IMR-90 (cell line): ENCODE results near the gene DAPK1. TPM values are rescaled to one million over a fixed set of nuclear protein-coding genes. Genes with fewer than 3 reads are reported as not detected.

ENCODE experiments used
- ATAC-seq: fragments of 200-7000 bp; cut with Tn5 transposase; 2 replicates; pipeline ENCODE4 v1.9.1; 2020; ENCODE audit warnings: low read depth, mild to moderate bottlenecking, moderate library complexity
- BruUV-seq: library from RNA; stranded (reverse); fragments of 400-500 nt; replicated peaks from 2 replicates; lab custom pipeline; 2021; lab: Mats Ljungman, UMichigan
- CTCF ChIA-PET: fragments of 300-600 bp; formaldehyde crosslinking; extraction: SDS; loops from one replicate; lab custom pipeline; 2021; ENCODE audit warnings: antibody characterized with exemption; lab: Yijun Ruan, JAX
- POLR2A ChIA-PET: fragments of 300-600 bp; sonication (Branson Sonifier 250); formaldehyde crosslinking; loops from one replicate; lab custom pipeline; 2022; ENCODE audit warnings: antibody characterized with exemption; ENCODE audit not compliant: unreplicated experiment; lab: Charles Lee
- DNase-seq: peaks from one replicate; pipeline ENCODE4 v3.0.0; 2013
- H2AFZ ChIP-seq: replicated peaks from 2 replicates; pipeline ENCODE3; 2013; ENCODE audit warnings: low read length, mild to moderate bottlenecking; ENCODE audit not compliant: poor library complexity
- H2AK5ac ChIP-seq: 2 replicates; pipeline ENCODE4 v1.6.1; 2013; ENCODE audit warnings: low read depth, low read length, inconsistent platforms
- H2AK9ac ChIP-seq: replicated peaks from 2 replicates; pipeline ENCODE3; 2013; ENCODE audit warnings: mild to moderate bottlenecking, low read depth, low read length, moderate library complexity; ENCODE audit not compliant: poor library complexity
- H2BK120ac ChIP-seq: 2 replicates; pipeline ENCODE4 v1.6.1; 2013; ENCODE audit warnings: low read depth, low read length, inconsistent platforms
- H2BK15ac ChIP-seq: 3 replicates; pipeline ENCODE4 v1.6.1; 2013; ENCODE audit warnings: low read depth, low read length, inconsistent platforms
- H2BK20ac ChIP-seq: 2 replicates; pipeline ENCODE4 v1.6.1; 2013; ENCODE audit warnings: low read depth, mild to moderate bottlenecking, inconsistent platforms, low read length, moderate library complexity
- H2BK5ac ChIP-seq: 2 replicates; pipeline ENCODE4 v1.6.1; 2013; ENCODE audit warnings: mild to moderate bottlenecking, low read depth, low read length, inconsistent platforms; ENCODE audit not compliant: poor library complexity, severe bottlenecking
- H3K14ac ChIP-seq: replicated peaks from 2 replicates; pipeline ENCODE4 v1.6.1; 2013; ENCODE audit warnings: low read depth, low read length, inconsistent platforms
- H3K18ac ChIP-seq: 2 replicates; pipeline ENCODE4 v1.6.1; 2013; ENCODE audit warnings: low read depth, low read length, control low read depth
- H3K23ac ChIP-seq: 2 replicates; pipeline ENCODE4 v1.6.1; 2013; ENCODE audit warnings: low read depth, low read length, inconsistent platforms
- H3K27ac ChIP-seq: 2 replicates; pipeline ENCODE4 v1.5.1; 2013; ENCODE audit warnings: mild to moderate bottlenecking, control low read depth, low read length; ENCODE audit not compliant: insufficient read depth
- H3K27me3 ChIP-seq: 2 replicates; pipeline ENCODE4 v1.6.1; 2013; ENCODE audit warnings: low read length; ENCODE audit not compliant: control insufficient read depth, insufficient read depth
- H3K36me3 ChIP-seq: 2 replicates; pipeline ENCODE4 v1.6.1; 2013; ENCODE audit warnings: low read length, mixed read lengths; ENCODE audit not compliant: control insufficient read depth, insufficient read depth
- H3K4ac ChIP-seq: 2 replicates; pipeline ENCODE4 v1.6.1; 2013; ENCODE audit warnings: low read depth, low read length, inconsistent platforms
- H3K4me1 ChIP-seq: 2 replicates; pipeline ENCODE4 v1.6.1; 2013; ENCODE audit warnings: low read length, mixed read lengths; ENCODE audit not compliant: control insufficient read depth, insufficient read depth
- H3K4me2 ChIP-seq: 2 replicates; pipeline ENCODE4 v1.6.1; 2013; ENCODE audit warnings: low read depth, mild to moderate bottlenecking, control low read depth, low read length, moderate library complexity
- H3K4me3 ChIP-seq: 2 replicates; pipeline ENCODE4 v1.5.1; 2013; ENCODE audit warnings: low read depth, mild to moderate bottlenecking, control low read depth, low read length, moderate library complexity; ENCODE audit not compliant: insufficient read depth
- H3K56ac ChIP-seq: 2 replicates; pipeline ENCODE4 v1.6.1; 2013; ENCODE audit warnings: low read length, inconsistent platforms; ENCODE audit not compliant: insufficient read depth; ENCODE audit errors: extremely low read depth
- H3K79me1 ChIP-seq, 2 experiments: 2 replicates each; pipeline ENCODE4 v1.6.1; 2013; ENCODE audit warnings: low read length in 2 of 2, inconsistent platforms in 1 of 2, low read depth in 1 of 2
- H3K9ac ChIP-seq: 2 replicates; pipeline ENCODE4 v1.6.1; 2013; ENCODE audit warnings: low read depth, low read length, control low read depth
- H3K9me1 ChIP-seq: 2 replicates; pipeline ENCODE4 v1.6.1; 2013; ENCODE audit warnings: low read length, inconsistent platforms; ENCODE audit not compliant: insufficient read depth
- H3K9me3 ChIP-seq: 2 replicates; pipeline ENCODE4 v1.6.1; 2013; ENCODE audit warnings: low read length; ENCODE audit not compliant: control insufficient read depth, insufficient read depth
- H4K20me1 ChIP-seq: 2 replicates; pipeline ENCODE4 v1.6.1; 2013; ENCODE audit warnings: low read length, inconsistent platforms; ENCODE audit not compliant: insufficient read depth
- H4K5ac ChIP-seq: 2 replicates; pipeline ENCODE4 v1.6.1; 2013; ENCODE audit warnings: mild to moderate bottlenecking, low read depth, low read length, control low read depth
- H4K8ac ChIP-seq, 2 experiments: 2 replicates each; pipeline ENCODE4 v1.6.1; 2013; ENCODE audit warnings: low read depth in 2 of 2, low read length in 2 of 2, control low read depth in 1 of 2, inconsistent platforms in 1 of 2
- H4K91ac ChIP-seq: 2 replicates; pipeline ENCODE4 v1.6.1; 2013; ENCODE audit warnings: low read depth, low read length, inconsistent platforms; ENCODE audit not compliant: insufficient read depth
- BHLHE40 ChIP-seq: fragments of 150-350 bp; IDR thresholded peaks from 2 replicates; pipeline ENCODE4 v1.6.1; 2016; ENCODE audit warnings: mild to moderate bottlenecking, low read depth, low read length
- CEBPB ChIP-seq: IDR thresholded peaks from 2 replicates; pipeline ENCODE4 v1.6.1; 2012; ENCODE audit warnings: low read depth, low read length, improper control_type of control experiment
- CHD1 ChIP-seq: IDR thresholded peaks from 2 replicates; pipeline ENCODE4 v1.6.1; 2012; ENCODE audit warnings: low read depth, low read length, improper control_type of control experiment
- CTCF ChIP-seq: conservative IDR thresholded peaks from 2 replicates; pipeline ENCODE4 v1.5.1; 2012; ENCODE audit warnings: mild to moderate bottlenecking, low read depth, low read length, improper control_type of control experiment
- FOS ChIP-seq: fragments of 150-350 bp; IDR thresholded peaks from 2 replicates; pipeline ENCODE4 v1.6.1; 2016; ENCODE audit warnings: low read depth, low read length
- MAFK ChIP-seq: IDR thresholded peaks from 2 replicates; pipeline ENCODE4 v1.6.1; 2012; ENCODE audit warnings: low read depth, low read length, improper control_type of control experiment
- MAZ ChIP-seq: IDR thresholded peaks from 2 replicates; pipeline ENCODE4 v1.6.1; 2012; ENCODE audit warnings: low read depth, mild to moderate bottlenecking, low read length, improper control_type of control experiment, moderate library complexity, borderline replicate concordance
- MXI1 ChIP-seq: IDR thresholded peaks from 2 replicates; pipeline ENCODE4 v1.6.1; 2012; ENCODE audit warnings: low read depth, mild to moderate bottlenecking, low read length, moderate library complexity, borderline replicate concordance
- NFE2L2 ChIP-seq: fragments of 150-350 bp; IDR thresholded peaks from 2 replicates; pipeline ENCODE4 v1.6.1; 2016; ENCODE audit warnings: low read depth, mild to moderate bottlenecking, low read length
- POLR2A ChIP-seq: IDR thresholded peaks from 2 replicates; pipeline ENCODE4 v1.6.1; 2012; ENCODE audit warnings: mild to moderate bottlenecking, low read depth, low read length
- RAD21 ChIP-seq: IDR thresholded peaks from 2 replicates; pipeline ENCODE4 v1.6.1; 2012; ENCODE audit warnings: low read length, improper control_type of control experiment
- RCOR1 ChIP-seq: IDR thresholded peaks from 2 replicates; pipeline ENCODE4 v1.6.1; 2012; ENCODE audit warnings: mild to moderate bottlenecking, low read length, improper control_type of control experiment; ENCODE audit not compliant: insufficient replicate concordance
- RFX5 ChIP-seq: IDR thresholded peaks from 2 replicates; pipeline ENCODE4 v1.8.0; 2012; ENCODE audit warnings: low read depth, mild to moderate bottlenecking, low read length, moderate library complexity
- SMC3 ChIP-seq: fragments of 150-350 bp; IDR thresholded peaks from 2 replicates; pipeline ENCODE4 v1.6.1; 2016; ENCODE audit warnings: low read depth, mild to moderate bottlenecking, antibody characterized with exemption, low read length, moderate library complexity
- WGBS, 2 experiments: methylation state at CpG; one replicate each; pipeline versions ENCODE4 v1.1.5 to v1.1.7; 2013; ENCODE audit warnings: missing lambda C conversion rate in 2 of 2; ENCODE audit not compliant: insufficient read length in 1 of 2; ENCODE audit errors: extremely low coverage in 2 of 2; 5-methylcytosine and 5-hydroxymethylcytosine counted together
- dilution Hi-C: fragments of 300-500 bp; cut with HindIII; formaldehyde crosslinking; loops from one replicate; pipeline ENCODE4 v1.14.3; 2018; ENCODE audit warnings: low sequenced_read_pairs; ENCODE audit not compliant: unreplicated experiment
- in situ Hi-C: fragments of 300-500 bp; cut with MboI; formaldehyde crosslinking; loops from 3 replicates; pipeline ENCODE4 v1.14.3; 2019; ENCODE audit warnings: low sequenced_read_pairs, inconsistent platforms, mixed read lengths
- intact Hi-C: fragments of 100-400 bp; cut with micrococcal nuclease; formaldehyde crosslinking; loops from 2 replicates; pipeline ENCODE4 v1.10.0; 2022
- polyA plus RNA-seq, 3 experiments: library from polyadenylated mRNA; depleted of rRNA; stranded (reverse); fragments of >200 nt; gene quantifications; 2 replicates each; pipeline ENCODE4 v1.2.3, GENCODE V29; 2012; ENCODE audit warnings: low replicate concordance in 1 of 3
- total RNA-seq: library from RNA; depleted of rRNA; stranded (reverse); fragments of >200 nt; gene quantifications from 2 replicates; pipeline ENCODE4 v1.2.3, GENCODE V29; 2012
- TF ChIP-seq, protein P1 (sequence below): fragments of 150-350 bp; IDR thresholded peaks from 2 replicates; pipeline ENCODE4 v1.6.1; 2016; ENCODE audit warnings: low read depth, mild to moderate bottlenecking, low read length, moderate library complexity, borderline replicate concordance
- TF ChIP-seq, protein P2 (sequence below): fragments of 150-350 bp; IDR thresholded peaks from 2 replicates; pipeline ENCODE4 v1.6.1; 2017; ENCODE audit warnings: mild to moderate bottlenecking, antibody characterized with exemption, low read length, low read depth

Gene DAPK1
- total and polyA plus RNA-seq, 2 of the 4 experiments (the other 2 are of a cell fraction), result under 0.01 to 0.03 TPM

DNA sequence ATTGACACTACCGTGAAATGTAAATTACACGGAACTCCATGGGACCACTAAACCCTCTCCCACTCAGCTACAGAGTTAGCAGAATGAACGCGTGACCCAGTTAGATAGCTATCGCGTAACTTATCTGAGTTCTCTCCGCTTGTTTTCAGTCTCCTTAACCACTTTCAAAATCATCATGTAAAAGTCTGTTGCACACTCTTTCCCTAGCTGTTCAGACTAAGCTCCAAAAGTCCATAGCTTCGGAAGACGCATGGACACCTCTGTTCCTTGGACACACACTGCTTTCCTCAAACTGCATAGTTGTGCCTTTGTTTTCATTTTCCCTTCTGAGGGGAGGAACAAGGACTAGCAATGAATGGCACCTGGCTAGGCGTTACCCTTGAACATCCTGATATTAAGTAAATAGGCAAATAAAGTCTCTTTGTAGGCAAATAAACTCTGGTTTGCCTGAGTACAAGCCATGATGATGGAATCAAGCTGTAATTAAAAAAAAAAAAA lies 83.3 kb downstream of the DAPK1 start:
- Histone ChIP-seq H3K27ac (no peak overlapping the region), H2BK5ac (no peak overlapping the region), H2AFZ (no peak overlapping the region), H3K36me3 (no peaks in the 10 kb centered on the region), H3K23ac (no peak overlapping the region), H2AK5ac (no peak overlapping the region), H3K4ac (no peak overlapping the region), H3K9me3 (no peaks in the 10 kb centered on the region), H4K5ac (no peak overlapping the region), H4K91ac (no peak overlapping the region), H3K79me1 (no peaks in the 10 kb centered on the region), H3K14ac (no peak overlapping the region), H3K4me2 (no peak overlapping the region), H3K4me3 (no peak overlapping the region), H3K4me1 (peaks cover 2% of the 10 kb centered on the region; the same call in 1 of the 2 replicates), H3K9me1 (no peaks in the 10 kb centered on the region), H3K18ac (no peak overlapping the region), H3K27me3 (0 out of 2 replicates have a peak, but pooled peaks cover 2% of the 10 kb centered on the region), H3K56ac (no peak overlapping the region), H2BK20ac (no peak overlapping the region), H3K9ac (no peak overlapping the region), H2BK15ac (no peak overlapping the region), H4K8ac (no peak overlapping the region), H4K20me1 (no peaks in the 10 kb centered on the region), H2AK9ac (no peak overlapping the region), H2BK120ac (no peak overlapping the region)
- CTCF ChIA-PET, result no interaction called here
- ATAC-seq, result no peak
- TF ChIP-seq, protein P1, sequence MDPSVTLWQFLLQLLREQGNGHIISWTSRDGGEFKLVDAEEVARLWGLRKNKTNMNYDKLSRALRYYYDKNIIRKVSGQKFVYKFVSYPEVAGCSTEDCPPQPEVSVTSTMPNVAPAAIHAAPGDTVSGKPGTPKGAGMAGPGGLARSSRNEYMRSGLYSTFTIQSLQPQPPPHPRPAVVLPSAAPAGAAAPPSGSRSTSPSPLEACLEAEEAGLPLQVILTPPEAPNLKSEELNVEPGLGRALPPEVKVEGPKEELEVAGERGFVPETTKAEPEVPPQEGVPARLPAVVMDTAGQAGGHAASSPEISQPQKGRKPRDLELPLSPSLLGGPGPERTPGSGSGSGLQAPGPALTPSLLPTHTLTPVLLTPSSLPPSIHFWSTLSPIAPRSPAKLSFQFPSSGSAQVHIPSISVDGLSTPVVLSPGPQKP, result no peak
- TF ChIP-seq CTCF (no peak), POLR2A (no peak), CEBPB (no peak), MXI1 (no peak), MAZ (no peak), FOS (no peak), SMC3 (no peak), RAD21 (no peak), CHD1 (no peak), RFX5 (no peak), NFE2L2 (no peak), RCOR1 (no peak), MAFK (no peak), BHLHE40 (no peak)
- TF ChIP-seq, protein P2, sequence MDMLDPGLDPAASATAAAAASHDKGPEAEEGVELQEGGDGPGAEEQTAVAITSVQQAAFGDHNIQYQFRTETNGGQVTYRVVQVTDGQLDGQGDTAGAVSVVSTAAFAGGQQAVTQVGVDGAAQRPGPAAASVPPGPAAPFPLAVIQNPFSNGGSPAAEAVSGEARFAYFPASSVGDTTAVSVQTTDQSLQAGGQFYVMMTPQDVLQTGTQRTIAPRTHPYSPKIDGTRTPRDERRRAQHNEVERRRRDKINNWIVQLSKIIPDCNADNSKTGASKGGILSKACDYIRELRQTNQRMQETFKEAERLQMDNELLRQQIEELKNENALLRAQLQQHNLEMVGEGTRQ, result no peak
- WGBS, 2 experiments, result 96% methylated on average over 4 of the region's 10 CpGs; no CpG with 5 or more reads in 1 of the 2 experiments
- no peak for DNase-seq
- POLR2A ChIA-PET, result no interaction called here
- intact Hi-C loops, result no loop called here
- no TSS peak for BruUV-seq
- dilution Hi-C loops, result no loop called here
- in situ Hi-C loops, result no loop called here
